GM19438 (cell line): ENCODE results near the gene SYT13.
A peak's percentile ranks its signal among the peaks of the same experiment; 100 is the strongest.

Experiments used
- ATAC-seq: cut with Tn5 transposase; IDR thresholded peaks from one replicate; pipeline ENCODE4 v1.9.1; 2021; ENCODE audit warnings: low read depth; ENCODE audit not compliant: unreplicated experiment

Gene SYT13

DNA sequence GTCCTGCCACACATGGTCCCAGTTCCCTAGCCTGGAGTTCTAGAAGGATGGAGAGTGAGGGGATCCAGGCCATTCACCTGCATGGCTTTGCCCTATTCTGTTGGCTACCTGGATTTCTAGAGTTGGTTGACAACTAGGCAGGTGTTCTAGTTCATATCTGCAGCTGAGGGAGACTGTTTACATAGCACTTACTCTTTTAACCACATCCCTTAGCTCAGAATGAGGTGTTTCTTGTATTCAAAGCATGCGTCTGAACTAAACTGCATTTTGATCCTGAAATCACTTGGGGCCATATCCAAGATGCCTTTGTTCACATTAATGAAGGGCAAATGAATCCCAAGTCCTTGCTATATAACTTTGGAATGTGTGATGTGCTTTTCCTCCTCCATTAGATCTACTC lies 60.9 kb downstream of the SYT13 start:
- ATAC-seq, result no peak

DNA sequence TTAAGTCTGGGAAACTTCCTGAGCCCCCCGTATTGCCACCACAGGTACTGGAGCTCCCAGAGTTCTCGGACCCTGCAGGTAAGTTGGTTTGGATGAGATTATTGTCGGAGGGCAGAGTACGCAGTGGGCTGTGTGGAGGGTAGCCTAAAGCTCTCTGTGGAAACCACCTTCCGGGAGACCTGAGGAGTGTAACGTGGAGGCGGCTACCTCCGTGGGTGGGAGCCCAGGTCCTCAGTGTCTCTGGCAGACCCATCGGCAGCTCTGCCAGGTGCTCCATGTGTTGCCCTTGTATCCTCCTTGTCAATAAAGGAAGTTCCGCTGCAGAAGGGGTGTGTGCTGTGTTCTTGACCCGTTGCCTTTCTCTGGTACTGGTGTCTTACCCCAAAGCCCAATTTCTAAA lies 61.4 kb downstream of the SYT13 start:
- ATAC-seq, result no peak

DNA sequence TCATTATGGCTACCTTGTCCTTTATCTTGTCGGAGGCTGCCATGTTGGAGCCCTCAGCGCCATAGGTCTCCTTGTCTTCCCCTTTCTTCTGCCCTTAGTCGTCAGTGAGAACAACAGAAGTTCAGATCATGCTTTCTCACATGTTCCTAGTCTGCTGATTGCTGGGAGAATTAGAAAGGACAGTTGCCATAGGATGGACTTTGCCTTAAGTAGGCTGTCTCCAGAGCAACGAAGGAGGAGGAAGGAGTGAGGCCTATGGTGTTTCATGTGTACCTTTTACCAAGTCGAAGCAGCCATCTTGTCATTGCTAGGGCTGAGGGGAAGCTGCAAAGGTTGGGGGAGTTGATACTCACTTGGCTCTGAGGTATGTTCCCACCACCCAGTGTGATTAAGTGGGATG lies 62.6 kb downstream of the SYT13 start:
- ATAC-seq, result no peak

GRCh38 chr11:45219411-45219810 lies 66.7 kb downstream of the SYT13 start:
- no peak for ATAC-seq

- ATAC-seq, result no peak
Observed at GRCh38 chr11:45218705-45219104, 67.4 kb downstream of the SYT13 start.

DNA sequence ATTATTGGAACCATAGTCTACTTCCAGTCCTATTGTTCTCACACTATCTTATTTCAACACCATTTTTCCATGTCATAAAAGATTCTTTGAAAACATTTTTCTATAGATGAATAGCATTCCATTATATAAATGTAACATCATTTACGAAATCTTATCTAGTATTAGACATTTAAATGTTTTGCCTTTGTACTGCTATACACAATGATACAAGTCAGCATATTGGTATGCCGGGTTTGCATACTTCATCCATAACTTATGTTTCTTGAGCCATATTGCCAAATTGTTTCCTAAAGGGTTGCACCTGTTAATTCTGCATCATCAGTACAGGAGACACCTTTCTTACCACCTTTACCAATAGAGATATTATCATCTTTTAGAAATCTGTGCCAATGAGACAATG lies 68.2 kb downstream of the SYT13 start:
- ATAC-seq, result no peak

GRCh38 chr11:45216901-45217300 lies 69.2 kb downstream of the SYT13 start:
- ATAC-seq, result no peak

GRCh38 chr11:45216031-45216430 lies 70.1 kb downstream of the SYT13 start:
- no peak for ATAC-seq

DNA sequence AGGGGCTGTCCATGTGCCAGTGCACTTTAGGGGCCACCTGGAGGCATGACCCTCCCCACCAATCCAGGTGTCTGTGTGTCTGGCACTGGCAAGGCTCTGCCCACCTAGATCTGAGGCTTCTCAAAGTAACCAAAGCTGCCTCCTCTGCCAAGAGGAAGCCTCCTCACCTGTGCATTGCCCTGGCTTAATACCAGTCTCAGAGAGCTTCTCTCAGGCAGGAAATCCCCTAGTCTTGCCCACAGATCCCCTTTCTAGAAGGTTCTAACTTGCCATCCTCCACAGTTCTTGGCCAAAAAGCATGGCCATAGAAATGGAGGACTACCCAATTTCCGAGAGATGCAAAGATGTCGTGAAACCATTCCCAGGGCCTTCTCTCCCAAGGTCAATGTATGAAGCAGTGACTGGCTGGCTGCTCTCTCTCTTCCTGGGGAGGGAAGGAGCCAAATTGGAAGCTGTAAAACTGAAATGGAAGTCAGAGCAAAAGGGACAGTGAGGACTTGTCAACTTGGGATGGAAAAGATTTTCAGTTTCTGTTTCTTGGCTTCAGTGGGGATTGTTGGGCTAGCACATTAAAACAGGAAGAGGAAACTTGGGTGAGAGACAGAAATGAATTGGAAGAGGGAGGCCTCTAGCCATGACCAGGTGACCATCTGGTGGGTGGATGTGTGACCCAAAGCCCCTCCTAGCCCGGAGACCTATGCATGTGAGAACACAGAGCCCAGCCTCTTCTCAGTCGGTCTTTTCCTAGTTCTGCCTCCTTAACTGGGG lies 70.9 kb downstream of the SYT13 start:
- ATAC-seq, result no peak

DNA sequence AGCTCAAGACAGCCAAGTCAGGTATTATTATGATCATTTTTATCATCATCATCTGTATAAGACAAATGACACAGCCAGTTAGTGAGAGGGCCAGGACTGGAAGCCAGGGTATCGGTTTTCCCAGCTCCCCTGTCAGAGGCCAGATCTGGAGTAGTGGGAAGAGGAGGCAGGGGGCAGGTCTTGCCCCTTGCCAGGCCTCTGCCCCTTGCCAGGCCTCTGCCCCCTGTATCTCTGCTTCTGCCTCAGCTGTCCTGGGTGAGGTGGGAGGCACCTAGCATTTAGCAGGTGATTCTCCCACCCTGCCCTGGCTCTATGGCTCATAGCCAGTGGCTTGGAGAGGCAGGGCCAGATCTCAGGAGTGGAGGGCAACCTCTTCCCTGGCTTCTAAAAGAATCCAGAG lies 72.4 kb downstream of the SYT13 start:
- no peak for ATAC-seq

- ATAC-seq, result no peak
Observed at GRCh38 chr11:45213316-45213665, 72.8 kb downstream of the SYT13 start.

DNA sequence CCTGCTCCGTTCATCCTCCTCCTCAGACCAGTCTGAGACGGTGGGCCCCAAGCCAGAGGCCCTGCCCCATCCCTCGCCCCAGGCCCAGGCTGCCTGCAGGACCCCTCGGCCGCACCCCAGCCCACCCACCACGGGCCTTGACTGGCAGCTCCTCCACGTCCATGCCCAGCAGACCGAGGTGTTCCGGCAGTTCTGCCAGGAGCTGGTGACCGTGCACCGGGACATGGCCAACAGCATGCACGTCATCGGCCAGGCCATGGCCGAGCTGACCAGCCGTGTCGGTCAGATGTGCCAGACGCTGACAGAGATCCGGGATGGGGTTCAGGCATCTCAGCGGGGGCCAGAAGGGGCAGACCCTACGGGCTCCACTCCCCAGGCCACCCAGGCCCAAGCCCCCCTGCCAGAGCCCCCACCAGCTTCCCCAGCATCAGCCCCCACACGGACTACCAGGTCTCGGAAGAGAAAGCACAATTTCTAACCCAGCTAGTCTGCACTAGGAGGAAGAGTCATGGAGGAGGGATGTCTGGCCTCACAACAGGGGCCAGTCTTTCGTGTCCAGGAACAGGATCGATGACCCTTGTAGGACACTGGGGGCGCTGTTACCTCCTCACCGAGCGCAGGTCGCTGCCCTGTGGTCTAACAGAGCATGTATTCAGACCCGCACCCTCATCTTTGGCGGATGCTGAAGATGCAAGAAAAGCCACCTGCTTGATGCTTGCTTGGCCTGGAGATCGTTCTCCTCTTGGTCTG lies 73.4 kb downstream of the SYT13 start:
- no peak for ATAC-seq

DNA sequence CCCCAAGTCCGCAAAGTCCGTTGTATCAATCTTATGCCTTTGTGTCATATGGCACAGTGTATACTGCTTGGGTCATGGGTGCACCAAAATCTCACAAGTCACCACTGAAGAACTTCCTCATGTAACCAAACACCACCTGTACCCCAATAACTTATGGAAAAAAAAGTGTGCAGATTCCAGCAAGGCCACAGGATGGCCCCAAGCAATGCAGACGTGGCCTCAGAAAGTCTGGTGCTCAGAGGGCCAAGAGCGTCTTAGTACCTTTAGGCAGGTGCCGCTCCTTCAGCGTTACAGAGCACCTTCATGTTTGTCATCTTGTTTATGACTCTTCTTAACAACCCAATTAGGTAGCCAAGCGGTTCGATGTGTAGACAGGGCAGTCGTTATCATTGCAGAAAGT lies 74.4 kb downstream of the SYT13 start:
- ATAC-seq, result no peak

DNA sequence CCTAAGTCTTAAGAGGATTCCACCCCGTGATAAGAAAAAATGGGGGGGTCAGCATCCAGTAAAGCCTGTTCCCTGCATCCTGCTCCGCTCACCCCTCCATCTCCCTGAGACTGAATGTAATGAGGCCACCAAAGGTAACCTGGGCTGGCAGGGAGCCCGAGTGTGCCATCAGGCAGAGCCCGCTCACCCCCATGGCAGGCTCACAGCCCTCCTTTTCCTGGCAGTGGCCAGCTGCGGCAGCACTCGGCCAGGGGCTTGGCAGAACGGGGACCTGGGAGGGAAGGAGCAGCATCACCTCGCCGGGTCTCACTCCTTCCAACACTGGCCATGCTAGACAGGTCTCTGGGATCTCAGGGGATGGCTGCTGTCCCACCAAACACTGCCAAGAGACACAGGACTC lies 75.3 kb downstream of the SYT13 start:
- no peak for ATAC-seq

DNA sequence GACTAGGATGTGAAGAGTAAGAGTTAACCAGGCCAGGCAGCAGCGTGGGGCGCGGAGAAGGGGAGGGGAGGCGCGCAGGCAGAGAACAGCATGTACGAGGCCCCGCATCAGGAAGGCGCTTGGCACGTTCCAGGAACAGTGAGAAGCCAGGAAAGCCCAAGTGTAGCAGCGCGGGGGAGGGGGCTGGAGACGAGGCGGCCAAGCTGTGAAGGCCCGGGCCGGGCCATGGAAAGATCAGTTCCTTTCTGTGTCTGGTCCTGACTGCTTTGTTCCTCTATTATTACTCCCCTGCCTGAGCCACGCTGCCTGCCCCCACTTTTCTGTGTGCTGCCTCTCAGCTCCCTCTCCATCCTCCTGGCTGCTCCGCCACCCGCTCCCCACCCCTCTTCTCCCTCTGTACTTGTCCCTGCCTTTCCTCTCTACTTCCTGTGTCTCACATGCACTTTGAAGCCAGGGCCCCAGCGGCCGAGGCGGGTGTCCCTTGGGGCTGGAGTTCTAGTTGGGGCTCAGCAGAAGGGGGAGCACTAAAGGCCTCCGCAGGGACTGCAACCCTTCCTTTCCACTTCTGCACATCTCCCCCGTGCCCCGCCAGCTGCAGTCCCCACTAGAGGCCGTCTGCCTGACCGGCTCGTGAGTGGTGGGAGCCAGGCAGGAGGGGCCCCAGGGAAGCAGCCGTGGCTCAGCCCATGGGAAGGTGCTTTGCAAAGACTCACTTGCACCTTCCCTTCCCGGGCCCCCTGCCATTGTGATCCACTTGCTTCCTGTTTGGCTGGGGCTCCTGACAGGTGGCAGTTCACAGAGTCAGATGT lies 76.0 kb downstream of the SYT13 start:
- peak; percentile 71 for ATAC-seq

- no peak for ATAC-seq
Observed at GRCh38 chr11:45209000-45209879, 76.9 kb downstream of the SYT13 start.

- no peak for ATAC-seq
Observed at GRCh38 chr11:45208135-45208534, 78.0 kb downstream of the SYT13 start.

- ATAC-seq, result no peak
Observed at GRCh38 chr11:45205978-45206377, 80.2 kb downstream of the SYT13 start.

GRCh38 chr11:45204761-45205160 lies 81.4 kb downstream of the SYT13 start:
- ATAC-seq, result no peak

- no peak for ATAC-seq
Observed at GRCh38 chr11:45193695-45194094, 92.4 kb downstream of the SYT13 start.
